ENCODE data around the gene CHST3. TPM values are rescaled to one million over a fixed set of nuclear protein-coding genes. Genes with fewer than 3 reads are reported as not detected.

CHST3 gene
- polyA plus RNA-seq, 4 donors = 0.22 to 7.7 (median 2.5) TPM

Other genes starting within 250 kb of the CHST3 start
- under 1 TPM in 2 of 4 donors, not detected in 2; 0.06 to 0.27 TPM for gene C10orf105, start 244.6 kb upstream of the CHST3 start, polyA plus RNA-seq
- gene VSIR, start 190.9 kb upstream of the CHST3 start, polyA plus RNA-seq = 10 to 100 TPM; 26.6 to 58.9 (median 52.1) TPM
- 100 to 1,000 TPM; 149 to 603 (median 311) TPM for gene PSAP, start 113.1 kb upstream of the CHST3 start, polyA plus RNA-seq
- gene SPOCK2, start 124.2 kb downstream of the CHST3 start, polyA plus RNA-seq = 10 to 100 TPM in 1 of 4 donors, 1 to 10 TPM in 3; 1.6 to 24.2 (median 3.2) TPM